Measurements from ENCODE around the gene ZBTB40.

Gene ZBTB40

DNA sequence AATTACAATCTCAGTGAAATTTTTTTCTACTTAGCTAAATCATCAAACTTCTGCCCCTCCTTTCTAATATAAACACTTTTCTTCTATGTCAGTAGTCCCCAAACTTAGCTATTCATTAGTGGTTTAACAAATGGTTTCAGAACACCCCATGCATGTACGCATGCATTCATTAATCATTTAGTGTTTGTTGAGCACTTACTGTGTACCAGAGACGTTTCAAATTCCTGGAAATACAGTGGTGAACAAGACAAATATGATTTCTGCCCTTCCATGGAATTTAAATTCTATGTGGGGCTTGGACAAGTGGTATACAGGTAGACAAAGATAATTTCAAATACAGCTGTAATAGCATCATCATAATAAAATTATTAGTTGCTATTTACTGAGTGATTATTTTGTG lies 1.5 kb downstream of the ZBTB40 start:
- TF ChIP-seq CTCF (IDR thresholded peaks at IDR 0.05; ENCODE audit: insufficient read depth, low read length, poor library complexity, severe bottlenecking), result no peak
- no peak for DNase-seq (ENCODE audit: extremely low read depth, insufficient read length)
- Histone ChIP-seq H3K27me3 (replicated peaks; ENCODE audit: control insufficient read depth, insufficient read depth, low read length) (no peaks in the 10 kb centered on the region), H3K4me3 (replicated peaks; ENCODE audit: low read depth, low read length) (no peak overlapping the region; the same call in 1 of the 2 replicates), H3K36me3 (ENCODE audit: control insufficient read depth, insufficient read depth, low read length) (no peaks in the 10 kb centered on the region)

DNA sequence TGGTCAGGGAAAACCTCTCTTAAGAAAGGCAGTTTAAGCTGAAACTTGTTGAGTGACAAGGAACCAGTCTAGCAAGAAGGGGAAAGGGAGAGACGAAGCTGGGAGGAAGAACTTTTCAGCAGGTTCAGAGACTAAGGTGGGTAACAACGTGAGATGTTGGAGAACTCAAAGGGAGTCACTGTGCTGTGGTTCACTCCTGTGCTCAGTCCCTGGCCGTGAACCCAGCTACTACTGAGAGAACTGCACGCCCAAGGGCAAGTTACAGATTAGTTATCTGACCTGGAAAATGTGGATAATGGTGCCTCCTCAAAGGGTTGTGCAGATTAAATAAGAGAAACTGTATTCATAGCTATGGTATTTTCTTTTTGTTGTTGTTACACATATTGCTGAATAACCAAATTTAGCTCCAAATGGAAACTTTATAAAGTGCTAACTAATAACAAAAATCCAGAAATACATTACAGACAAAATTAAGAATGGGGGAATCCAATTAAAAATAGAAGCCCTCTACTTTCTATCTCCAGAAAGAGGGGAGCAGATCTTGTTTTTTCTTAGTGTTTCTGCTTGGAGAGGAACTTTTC lies 2.9 kb downstream of the ZBTB40 start:
- Histone ChIP-seq H3K36me3 (ENCODE audit: control insufficient read depth, insufficient read depth, low read length) (no peaks in the 10 kb centered on the region), H3K27me3 (replicated peaks; ENCODE audit: control insufficient read depth, insufficient read depth, low read length) (no peaks in the 10 kb centered on the region), H3K4me3 (replicated peaks; ENCODE audit: low read depth, low read length) (no peak overlapping the region)
- DNase-seq (ENCODE audit: extremely low read depth, insufficient read length), result no peak
- TF ChIP-seq CTCF (IDR thresholded peaks at IDR 0.05; ENCODE audit: insufficient read depth, low read length, poor library complexity, severe bottlenecking), result no peak

GRCh38 chr1:22457345-22457744 lies 5.7 kb downstream of the ZBTB40 start:
- TF ChIP-seq CTCF (IDR thresholded peaks at IDR 0.05; ENCODE audit: insufficient read depth, low read length, poor library complexity, severe bottlenecking), result no peak
- no peaks in the 10 kb centered on the region for H3K36me3 ChIP-seq (ENCODE audit: control insufficient read depth, insufficient read depth, low read length)
- H3K27me3 ChIP-seq (replicated peaks; ENCODE audit: control insufficient read depth, insufficient read depth, low read length), result no peaks in the 10 kb centered on the region
- H3K4me3 ChIP-seq (replicated peaks; ENCODE audit: low read depth, low read length), result no peak overlapping the region
- DNase-seq (ENCODE audit: extremely low read depth, insufficient read length), result no peak

DNA sequence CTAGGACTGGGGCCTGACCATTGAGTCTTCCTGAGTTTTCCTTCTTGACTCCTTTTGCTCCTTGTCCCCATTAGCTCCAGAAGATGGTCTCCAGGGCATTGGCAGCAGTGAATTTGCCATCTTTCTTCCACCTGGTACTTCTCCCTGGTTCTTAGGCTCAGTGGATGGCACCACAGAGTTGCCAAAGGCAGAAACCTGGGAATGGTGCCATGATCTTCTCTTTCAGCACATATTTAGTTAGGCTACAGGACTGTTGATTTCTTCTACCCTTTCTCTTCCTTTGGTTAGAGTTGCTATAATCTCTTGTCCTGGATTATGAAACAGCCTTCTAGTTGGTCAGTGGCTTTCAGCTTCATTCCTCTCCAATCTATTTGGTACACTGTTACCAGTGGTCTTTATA lies 6.2 kb downstream of the ZBTB40 start:
- no peaks in the 10 kb centered on the region for H3K27me3 ChIP-seq (replicated peaks; ENCODE audit: control insufficient read depth, insufficient read depth, low read length)
- no peak for TF ChIP-seq CTCF (IDR thresholded peaks at IDR 0.05; ENCODE audit: insufficient read depth, low read length, poor library complexity, severe bottlenecking)
- no peak overlapping the region for H3K4me3 ChIP-seq (replicated peaks; ENCODE audit: low read depth, low read length)
- no peaks in the 10 kb centered on the region for H3K36me3 ChIP-seq (ENCODE audit: control insufficient read depth, insufficient read depth, low read length)
- DNase-seq (ENCODE audit: extremely low read depth, insufficient read length), result no peak

GRCh38 chr1:22461100-22461499 lies 9.4 kb downstream of the ZBTB40 start:
- H3K4me3 ChIP-seq (replicated peaks; ENCODE audit: low read depth, low read length), result no peak overlapping the region
- no peaks in the 10 kb centered on the region for H3K27me3 ChIP-seq (replicated peaks; ENCODE audit: control insufficient read depth, insufficient read depth, low read length)
- H3K36me3 ChIP-seq (ENCODE audit: control insufficient read depth, insufficient read depth, low read length), result no peaks in the 10 kb centered on the region
- DNase-seq (ENCODE audit: extremely low read depth, insufficient read length), result no peak
- TF ChIP-seq CTCF (IDR thresholded peaks at IDR 0.05; ENCODE audit: insufficient read depth, low read length, poor library complexity, severe bottlenecking), result no peak

All from GM06990 (cell line).